ENCODE data around the gene ALK.

ALK gene

DNA sequence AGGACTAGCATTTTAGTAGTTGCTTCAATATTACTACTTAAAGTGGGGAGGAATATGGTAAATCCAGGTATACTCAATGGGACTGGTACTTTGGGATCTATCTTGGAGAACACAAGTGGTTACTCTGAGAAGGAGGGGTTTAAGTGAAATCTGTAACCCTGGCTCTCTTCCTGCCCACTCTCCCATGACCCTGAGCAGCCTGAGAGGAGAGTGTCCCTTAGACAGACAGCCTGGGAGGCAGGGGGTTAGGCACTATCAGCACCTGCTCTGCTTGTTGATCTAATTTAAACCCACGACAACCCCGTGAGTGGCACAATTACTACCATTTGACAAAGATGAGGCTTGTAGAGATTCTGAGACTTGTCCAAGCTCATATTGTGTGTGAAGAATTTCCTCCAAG, 395.5 kb downstream of the ALK start:
- DNase-seq = no peak

DNA sequence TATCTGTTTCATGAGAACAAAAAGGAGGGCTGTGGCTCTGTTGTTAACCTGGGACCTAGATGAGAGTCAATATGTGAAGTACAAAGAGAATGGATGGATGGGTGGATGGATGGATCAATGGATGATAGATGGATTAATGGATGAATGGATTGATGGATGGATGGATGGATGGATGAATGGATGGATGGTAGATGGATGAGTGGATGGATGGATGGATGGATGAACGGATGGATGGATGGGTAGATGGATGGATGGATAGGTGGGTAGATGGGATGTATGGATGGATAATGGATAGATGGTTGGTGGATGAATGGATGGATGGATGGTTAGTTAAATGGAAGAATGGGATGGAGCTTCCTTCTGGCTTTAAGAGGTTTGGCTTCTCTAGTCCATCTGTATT, 396.7 kb downstream of the ALK start:
- no peak for DNase-seq

GRCh38 chr2:29522951-29523669, 398.3 kb downstream of the ALK start:
- DNase-seq = no peak

- DNase-seq = no peak
These were observed 401.4 kb downstream of the ALK start for GRCh38 chr2:29520001-29520400.

- DNase-seq = no peak
These were observed 402.0 kb downstream of the ALK start for GRCh38 chr2:29519338-29519925.

DNA sequence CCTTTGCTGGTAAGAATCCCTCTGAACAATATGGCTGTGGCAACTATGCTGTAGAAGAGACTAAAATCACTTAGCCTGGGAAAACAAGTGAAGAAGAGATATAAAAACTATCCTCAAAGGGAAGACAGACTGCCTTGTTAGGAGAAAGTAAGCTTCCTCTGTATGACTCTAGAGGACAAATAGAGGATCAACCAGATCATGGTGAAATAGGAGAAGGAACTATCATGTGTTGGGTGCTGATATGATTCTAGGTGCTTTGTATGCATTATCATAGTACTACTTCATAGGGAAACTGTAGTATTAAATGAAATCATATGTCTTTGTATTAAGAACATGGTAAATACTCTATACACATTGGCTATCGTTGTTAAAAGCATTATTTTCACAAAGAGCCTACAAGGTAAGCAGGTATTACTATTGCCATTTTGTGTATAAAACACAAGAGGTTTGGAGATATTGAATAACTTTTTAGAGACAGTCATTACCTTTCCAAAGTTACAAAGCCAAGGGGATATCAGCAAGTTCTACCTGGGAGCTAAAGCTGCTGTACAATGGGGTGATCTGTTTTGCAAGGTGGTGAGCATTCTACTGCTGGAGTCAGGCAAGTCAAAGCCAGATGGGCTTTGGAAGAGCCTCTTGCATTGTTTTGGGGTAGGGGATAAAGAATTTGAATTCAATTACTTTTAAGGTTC, 402.6 kb downstream of the ALK start:
- no peak for DNase-seq

GRCh38 chr2:29518010-29518409, 403.4 kb downstream of the ALK start:
- DNase-seq = no peak

DNA sequence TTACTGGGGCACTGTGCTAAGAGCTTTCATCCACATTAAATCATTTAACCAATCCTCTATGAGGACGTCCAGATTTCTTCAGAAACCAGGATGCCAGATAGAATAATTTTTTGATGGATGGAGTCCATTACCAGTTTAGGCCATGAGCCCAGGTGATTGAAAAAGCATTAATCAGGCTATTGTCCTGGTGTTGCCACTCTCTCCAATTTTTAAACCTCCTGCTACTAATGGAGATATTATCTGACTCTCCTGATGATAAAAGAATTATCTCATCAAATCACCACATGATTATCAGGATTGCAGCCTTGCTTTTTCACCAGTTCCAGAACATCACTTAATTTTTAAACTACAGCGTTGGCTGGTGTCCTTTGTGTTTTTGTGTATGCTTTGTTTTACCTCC, 404.0 kb downstream of the ALK start:
- no peak for DNase-seq

- no peak for DNase-seq
These were observed 404.6 kb downstream of the ALK start for GRCh38 chr2:29516767-29517166.

GRCh38 chr2:29509878-29510277, 411.5 kb downstream of the ALK start:
- no peak for DNase-seq

DNA sequence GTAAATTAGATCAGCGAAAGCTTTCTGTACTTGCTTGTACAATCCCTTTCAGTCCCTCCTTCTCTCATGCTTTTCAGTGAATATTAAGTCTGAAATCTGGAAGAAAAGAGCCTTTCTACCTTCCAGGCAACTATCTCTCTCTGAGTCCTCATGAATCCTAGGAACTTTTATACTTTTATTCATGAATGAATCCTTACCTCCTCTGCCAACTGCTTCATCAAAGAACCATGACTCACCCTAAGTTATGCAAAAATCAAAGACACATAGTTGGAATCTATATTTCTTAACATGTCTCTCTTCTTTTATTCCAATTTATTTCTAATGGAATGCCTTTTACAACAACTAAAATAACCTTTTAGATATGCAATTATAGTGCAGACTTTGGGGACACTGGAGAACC, 412.0 kb downstream of the ALK start:
- DNase-seq = no peak

- DNase-seq = no peak
These were observed 416.6 kb downstream of the ALK start for GRCh38 chr2:29504746-29505145.

- DNase-seq = no peak
These were observed 418.9 kb downstream of the ALK start for GRCh38 chr2:29502460-29502911.

DNA sequence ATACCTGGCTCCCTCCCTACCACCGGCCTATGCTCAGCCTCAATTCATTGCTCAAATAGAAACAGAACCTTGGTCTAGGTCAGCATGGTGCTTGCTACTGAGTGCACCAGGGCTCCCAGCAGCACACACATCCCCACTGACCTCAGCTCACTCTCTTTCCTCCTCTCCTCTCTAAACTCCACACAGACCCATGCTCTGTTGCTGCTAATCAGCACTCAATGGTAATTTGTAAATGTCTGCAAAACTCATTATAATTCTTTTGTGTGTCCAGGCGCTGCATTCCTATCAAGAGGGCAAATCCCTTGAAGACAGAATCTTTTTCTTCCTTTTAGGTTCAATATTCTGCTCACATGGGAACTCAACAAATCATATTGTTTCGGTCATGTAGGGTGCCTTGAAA, 424.0 kb downstream of the ALK start:
- DNase-seq = no peak

DNA sequence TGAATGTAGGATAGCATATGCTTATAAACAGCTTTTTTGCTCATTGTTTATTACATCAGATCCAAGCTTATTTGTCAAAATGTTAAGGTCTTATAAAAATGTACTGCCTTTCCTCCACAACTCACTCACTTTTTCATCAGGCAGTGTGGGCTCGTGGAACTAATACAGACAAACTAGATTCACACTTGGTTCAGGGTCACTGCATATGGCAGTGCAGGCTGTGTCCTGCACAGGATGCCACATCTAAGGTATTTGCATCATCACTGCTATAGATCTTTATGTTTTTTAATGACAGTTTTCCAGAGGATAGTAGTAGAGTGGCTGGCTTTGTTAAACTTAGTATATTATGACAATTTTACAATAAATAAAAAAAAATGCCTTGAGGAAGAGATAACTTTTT, 425.2 kb downstream of the ALK start:
- no peak for DNase-seq

- DNase-seq = peak; percentile 2
These were observed 425.8 kb downstream of the ALK start for GRCh38 chr2:29495536-29496060.

GRCh38 chr2:29495068-29495467, 426.3 kb downstream of the ALK start:
- DNase-seq = no peak

DNA sequence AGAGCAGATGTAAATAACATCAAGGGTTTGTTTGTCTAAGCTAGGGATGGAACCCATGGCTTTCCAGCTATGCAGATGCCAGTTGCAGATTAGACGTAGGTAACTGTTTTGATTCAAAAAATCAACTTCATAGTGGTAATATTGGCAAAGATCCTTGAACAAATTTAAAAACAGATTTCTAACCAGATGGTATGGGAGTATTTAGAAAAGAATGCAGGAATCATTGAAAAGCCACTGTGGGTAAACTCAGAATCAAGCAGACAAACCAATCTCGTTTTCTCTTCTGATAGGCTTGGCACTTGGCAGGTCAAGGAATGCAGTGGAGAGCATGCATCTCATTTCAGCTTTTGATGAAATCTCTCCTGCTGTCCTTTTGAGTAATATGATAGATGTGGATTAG, 428.7 kb downstream of the ALK start:
- no peak for DNase-seq

DNA sequence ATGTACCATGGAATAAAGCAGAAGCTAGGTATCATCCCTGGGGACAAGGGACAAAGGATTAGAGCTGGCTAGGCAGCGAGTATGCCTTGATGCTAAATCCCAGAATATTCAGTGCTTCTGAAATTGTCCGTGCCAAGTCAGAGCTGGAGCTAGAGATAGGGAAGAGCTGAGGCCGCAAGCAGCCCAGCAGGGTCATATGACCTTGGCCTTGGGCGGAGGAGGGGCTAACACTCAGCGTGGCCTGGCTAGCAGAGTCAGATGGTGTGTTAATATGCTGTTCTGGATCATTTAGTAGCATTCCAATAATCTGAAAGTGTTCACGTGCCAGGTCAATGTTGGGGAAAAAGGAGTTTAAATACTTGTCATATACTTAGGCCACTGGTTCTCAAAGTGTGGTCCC, 431.3 kb downstream of the ALK start:
- no peak for DNase-seq

DNA sequence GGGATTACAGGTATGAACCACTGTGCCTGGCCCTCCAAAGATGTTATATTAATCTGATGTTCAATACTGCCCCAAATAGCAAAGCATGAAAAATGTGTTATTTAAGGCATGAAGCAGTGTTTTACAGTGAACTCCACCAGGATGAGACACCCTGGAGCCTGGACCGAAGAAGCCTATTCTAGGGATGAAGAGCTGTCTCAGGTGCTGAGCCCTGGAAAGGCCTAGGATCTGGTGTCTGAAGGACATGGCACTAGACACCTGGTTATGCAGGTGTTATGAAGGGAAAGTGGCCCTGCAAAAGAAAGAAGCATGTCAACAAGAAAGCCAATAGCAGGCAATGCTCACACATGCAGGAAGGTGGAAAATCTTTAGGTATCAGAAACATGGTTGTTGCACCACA, 431.8 kb downstream of the ALK start:
- DNase-seq = no peak

DNA sequence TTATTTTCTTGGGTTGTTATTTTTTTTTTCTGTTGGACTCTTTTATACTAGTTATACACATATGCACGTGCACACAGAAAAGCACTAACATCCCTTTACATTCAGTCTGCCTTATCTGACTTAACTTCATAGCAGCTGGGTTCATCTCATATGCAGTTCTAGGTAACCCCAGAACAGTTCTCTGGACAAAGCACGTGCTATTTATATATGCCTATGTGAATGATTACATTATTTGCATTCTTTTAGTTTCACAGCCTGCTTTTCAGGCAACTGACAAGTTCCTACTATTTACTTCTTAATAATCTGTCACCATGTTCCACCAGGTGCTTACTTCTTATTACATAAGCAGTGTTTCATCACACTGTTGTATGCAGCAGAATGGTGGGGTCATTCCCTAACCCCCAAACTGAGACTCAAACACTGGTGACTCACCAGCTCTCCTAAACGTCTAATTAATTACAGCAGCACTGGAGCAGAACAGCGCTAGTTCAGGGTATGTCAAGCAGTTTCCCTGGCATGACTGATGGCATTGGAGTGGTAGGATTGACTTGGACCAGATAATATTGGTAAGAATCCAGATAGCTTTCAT, 433.3 kb downstream of the ALK start:
- no peak for DNase-seq

GRCh38 chr2:29485631-29486030, 435.8 kb downstream of the ALK start:
- DNase-seq = no peak

GRCh38 chr2:29485117-29485516, 436.3 kb downstream of the ALK start:
- DNase-seq = no peak

- DNase-seq = no peak
These were observed 438.5 kb downstream of the ALK start for GRCh38 chr2:29482867-29483266.

Data from activated CD4-positive, alpha-beta T cell treated with anti-CD3 and anti-CD28 coated beads, Interleukin-10, Interleukin-2, amounts not matched to agents 100 ng/mL and 50 ng/mL, durations not matched to agents 16 hours and 8 hours (primary cell).